HL-60 (cell line): ENCODE data around the gene MGST2.

Experiments used
- DNase-seq, 2 experiments: peaks; one replicate each; pipeline ENCODE4 v3.0.0-alpha.2; 2010 to 2020; ENCODE audit warnings: low read depth in 1 of 2, low spot score in 1 of 2
- H3K27ac ChIP-seq: fragments of 250-450 bp; sonication (Bioruptor Pico); replicated peaks from 2 replicates; pipeline ENCODE4 v1.5.1; 2020; ENCODE audit warnings: mild to moderate bottlenecking, moderate library complexity
- H3K27me3 ChIP-seq: fragments of 250-450 bp; sonication (Bioruptor Pico); 2 replicates; pipeline ENCODE4 v1.5.1; 2021; ENCODE audit warnings: mild to moderate bottlenecking, moderate library complexity; ENCODE audit not compliant: insufficient read depth, poor library complexity, severe bottlenecking
- H3K4me3 ChIP-seq: replicated peaks from 2 replicates; pipeline ENCODE4 v1.5.1; 2011; ENCODE audit warnings: mild to moderate bottlenecking, control low read depth, low read length; ENCODE audit not compliant: insufficient read depth
- GABPA ChIP-seq: IDR thresholded peaks from 2 replicates; pipeline ENCODE4 v1.6.1; 2012; ENCODE audit warnings: low read depth
- POLR2AphosphoS5 ChIP-seq: IDR thresholded peaks from 2 replicates; pipeline ENCODE4 v1.6.1; 2012; ENCODE audit warnings: low read depth
- SPI1 ChIP-seq: IDR thresholded peaks from 2 replicates; pipeline ENCODE4 v1.6.1; 2012; ENCODE audit warnings: low read depth, mild to moderate bottlenecking, borderline replicate concordance
- TF ChIP-seq, protein P1 (sequence below): IDR thresholded peaks from 2 replicates; pipeline ENCODE4 v1.6.1; 2012; ENCODE audit warnings: low read depth; ENCODE audit not compliant: insufficient replicate concordance
- TF ChIP-seq, protein P2 (sequence below): IDR thresholded peaks from one replicate; pipeline ENCODE4 v1.5.1; 2011; ENCODE audit warnings: low read length, control low read depth, inconsistent platforms; ENCODE audit not compliant: insufficient read depth

The MGST2 gene

DNA sequence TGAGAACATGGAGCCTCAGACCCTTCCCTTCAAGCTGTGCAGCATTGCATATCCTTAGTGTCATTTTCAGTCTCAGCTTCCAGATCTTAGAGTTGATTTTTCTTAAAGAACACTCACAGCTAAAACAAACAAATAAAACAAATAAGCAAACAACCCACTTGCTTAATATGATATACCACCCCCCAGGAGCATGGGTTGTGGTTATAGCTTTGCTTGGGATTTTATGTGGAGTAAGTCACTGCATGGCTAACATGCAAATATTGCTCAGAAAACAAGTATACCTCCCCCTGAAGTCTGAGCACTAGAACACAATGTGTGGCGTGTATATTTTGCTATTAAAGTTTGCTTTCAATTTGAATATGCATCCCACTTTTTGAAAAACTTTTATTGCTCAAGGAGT is 78.6 kb downstream of the MGST2 start:
- H3K27me3 ChIP-seq = no peaks in the 10 kb centered on the region
- H3K4me3 ChIP-seq = no peak overlapping the region
- DNase-seq = no peak
- H3K27ac ChIP-seq = no peak overlapping the region
- TF ChIP-seq POLR2AphosphoS5 (no peak), GABPA (no peak), SPI1 (no peak)
- TF ChIP-seq, protein P1, sequence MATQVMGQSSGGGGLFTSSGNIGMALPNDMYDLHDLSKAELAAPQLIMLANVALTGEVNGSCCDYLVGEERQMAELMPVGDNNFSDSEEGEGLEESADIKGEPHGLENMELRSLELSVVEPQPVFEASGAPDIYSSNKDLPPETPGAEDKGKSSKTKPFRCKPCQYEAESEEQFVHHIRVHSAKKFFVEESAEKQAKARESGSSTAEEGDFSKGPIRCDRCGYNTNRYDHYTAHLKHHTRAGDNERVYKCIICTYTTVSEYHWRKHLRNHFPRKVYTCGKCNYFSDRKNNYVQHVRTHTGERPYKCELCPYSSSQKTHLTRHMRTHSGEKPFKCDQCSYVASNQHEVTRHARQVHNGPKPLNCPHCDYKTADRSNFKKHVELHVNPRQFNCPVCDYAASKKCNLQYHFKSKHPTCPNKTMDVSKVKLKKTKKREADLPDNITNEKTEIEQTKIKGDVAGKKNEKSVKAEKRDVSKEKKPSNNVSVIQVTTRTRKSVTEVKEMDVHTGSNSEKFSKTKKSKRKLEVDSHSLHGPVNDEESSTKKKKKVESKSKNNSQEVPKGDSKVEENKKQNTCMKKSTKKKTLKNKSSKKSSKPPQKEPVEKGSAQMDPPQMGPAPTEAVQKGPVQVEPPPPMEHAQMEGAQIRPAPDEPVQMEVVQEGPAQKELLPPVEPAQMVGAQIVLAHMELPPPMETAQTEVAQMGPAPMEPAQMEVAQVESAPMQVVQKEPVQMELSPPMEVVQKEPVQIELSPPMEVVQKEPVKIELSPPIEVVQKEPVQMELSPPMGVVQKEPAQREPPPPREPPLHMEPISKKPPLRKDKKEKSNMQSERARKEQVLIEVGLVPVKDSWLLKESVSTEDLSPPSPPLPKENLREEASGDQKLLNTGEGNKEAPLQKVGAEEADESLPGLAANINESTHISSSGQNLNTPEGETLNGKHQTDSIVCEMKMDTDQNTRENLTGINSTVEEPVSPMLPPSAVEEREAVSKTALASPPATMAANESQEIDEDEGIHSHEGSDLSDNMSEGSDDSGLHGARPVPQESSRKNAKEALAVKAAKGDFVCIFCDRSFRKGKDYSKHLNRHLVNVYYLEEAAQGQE = no peak
- TF ChIP-seq, protein P2, sequence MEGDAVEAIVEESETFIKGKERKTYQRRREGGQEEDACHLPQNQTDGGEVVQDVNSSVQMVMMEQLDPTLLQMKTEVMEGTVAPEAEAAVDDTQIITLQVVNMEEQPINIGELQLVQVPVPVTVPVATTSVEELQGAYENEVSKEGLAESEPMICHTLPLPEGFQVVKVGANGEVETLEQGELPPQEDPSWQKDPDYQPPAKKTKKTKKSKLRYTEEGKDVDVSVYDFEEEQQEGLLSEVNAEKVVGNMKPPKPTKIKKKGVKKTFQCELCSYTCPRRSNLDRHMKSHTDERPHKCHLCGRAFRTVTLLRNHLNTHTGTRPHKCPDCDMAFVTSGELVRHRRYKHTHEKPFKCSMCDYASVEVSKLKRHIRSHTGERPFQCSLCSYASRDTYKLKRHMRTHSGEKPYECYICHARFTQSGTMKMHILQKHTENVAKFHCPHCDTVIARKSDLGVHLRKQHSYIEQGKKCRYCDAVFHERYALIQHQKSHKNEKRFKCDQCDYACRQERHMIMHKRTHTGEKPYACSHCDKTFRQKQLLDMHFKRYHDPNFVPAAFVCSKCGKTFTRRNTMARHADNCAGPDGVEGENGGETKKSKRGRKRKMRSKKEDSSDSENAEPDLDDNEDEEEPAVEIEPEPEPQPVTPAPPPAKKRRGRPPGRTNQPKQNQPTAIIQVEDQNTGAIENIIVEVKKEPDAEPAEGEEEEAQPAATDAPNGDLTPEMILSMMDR = no peak

DNA sequence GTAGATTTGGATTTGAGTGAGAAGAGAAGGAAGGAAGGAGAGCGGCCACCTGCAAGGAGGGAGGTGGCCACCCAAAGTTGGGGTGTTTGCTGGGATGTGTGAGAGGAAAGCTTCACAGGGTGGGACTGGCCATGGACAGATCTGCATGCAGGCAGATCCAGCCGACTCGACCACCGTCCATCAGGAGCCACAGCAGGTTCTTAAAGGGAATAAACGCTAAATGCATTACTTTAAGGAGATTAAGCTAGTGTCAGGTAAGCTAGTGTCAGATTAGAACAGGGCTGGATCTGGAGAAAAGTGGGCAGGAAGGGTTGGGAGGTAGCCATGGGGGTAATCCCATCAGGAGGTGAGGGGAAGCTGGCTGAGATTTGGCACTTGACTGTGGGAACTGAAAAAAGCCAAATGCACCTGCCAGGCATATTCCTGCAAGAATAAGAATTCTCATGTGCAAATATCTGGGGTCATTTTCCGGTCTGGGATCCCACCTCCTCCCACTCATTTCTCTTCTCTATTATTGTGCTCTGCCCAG is 79.6 kb downstream of the MGST2 start:
- TF ChIP-seq GABPA (no peak), SPI1 (no peak), POLR2AphosphoS5 (no peak)
- TF ChIP-seq, protein P2 = no peak
- TF ChIP-seq, protein P1 = no peak
- no peak for DNase-seq
- Histone ChIP-seq H3K27me3 (no peaks in the 10 kb centered on the region), H3K27ac (no peak overlapping the region), H3K4me3 (no peak overlapping the region)

DNA sequence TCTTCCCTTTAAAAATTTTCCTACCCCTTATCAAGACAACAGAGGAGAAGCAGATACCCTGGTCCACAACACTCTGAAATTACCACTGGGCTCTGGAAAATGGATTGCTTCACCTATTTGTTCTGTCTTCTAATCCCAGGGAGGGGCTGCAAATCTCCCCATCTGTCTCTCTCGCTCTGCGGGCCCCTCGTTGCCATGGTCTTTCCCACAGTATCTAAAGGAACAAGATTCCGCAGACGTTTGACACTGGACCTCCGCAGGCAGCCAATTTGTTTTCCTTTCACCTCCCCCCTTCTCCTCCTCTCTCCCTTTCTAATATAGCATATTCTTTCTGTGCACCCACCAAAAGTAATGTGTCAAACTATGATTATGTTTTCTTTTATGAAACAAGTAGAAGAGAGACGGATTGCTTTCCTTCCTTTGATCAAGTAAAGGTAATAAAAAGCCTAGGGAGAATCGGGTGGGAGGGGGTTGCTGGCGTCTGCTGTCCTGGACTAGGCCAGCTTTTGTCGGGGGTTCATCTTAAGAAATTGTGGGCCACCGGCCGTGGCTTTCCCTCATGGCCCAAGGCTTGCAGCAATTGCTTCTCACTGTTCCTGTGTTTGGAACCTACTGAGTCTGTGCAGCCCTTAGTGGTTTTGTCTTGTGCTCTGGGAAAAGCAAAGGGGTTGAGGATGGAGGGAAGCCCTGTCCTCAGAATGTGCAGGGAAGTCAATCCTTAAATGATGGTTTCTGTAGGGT is 81.0 kb downstream of the MGST2 start:
- Histone ChIP-seq H3K4me3 (no peak overlapping the region), H3K27ac (no peak overlapping the region), H3K27me3 (no peaks in the 10 kb centered on the region)
- DNase-seq = no peak
- TF ChIP-seq SPI1 (no peak), POLR2AphosphoS5 (no peak), GABPA (no peak)
- TF ChIP-seq, protein P2 = no peak
- TF ChIP-seq, protein P1 = no peak
